ENCODE results near the gene NOX1.
"Not testable (repeated sequence)": the region's sequence is repeated elsewhere in the genome, so short reads cannot be mapped to it uniquely, and the experiment has no call there.

NOX1 gene

GRCh38 chrX:100798484-100799214 lies 75.5 kb downstream of the NOX1 start:
- Histone ChIP-seq H3K27ac (no peak overlapping the region), H3K27me3 (replicated peaks) (no peaks in the 10 kb centered on the region), H3K36me3 (replicated peaks) (no peaks in the 10 kb centered on the region), H3K4me3 (ENCODE audit: low read depth, low read length) (no peak overlapping the region)
- DNase-seq: no peak
- in situ Hi-C loops (cut with HindIII; ENCODE audit: low pct_ligation_motif_present, low sequenced_read_pairs): no loop called here
- TF ChIP-seq, protein P1, sequence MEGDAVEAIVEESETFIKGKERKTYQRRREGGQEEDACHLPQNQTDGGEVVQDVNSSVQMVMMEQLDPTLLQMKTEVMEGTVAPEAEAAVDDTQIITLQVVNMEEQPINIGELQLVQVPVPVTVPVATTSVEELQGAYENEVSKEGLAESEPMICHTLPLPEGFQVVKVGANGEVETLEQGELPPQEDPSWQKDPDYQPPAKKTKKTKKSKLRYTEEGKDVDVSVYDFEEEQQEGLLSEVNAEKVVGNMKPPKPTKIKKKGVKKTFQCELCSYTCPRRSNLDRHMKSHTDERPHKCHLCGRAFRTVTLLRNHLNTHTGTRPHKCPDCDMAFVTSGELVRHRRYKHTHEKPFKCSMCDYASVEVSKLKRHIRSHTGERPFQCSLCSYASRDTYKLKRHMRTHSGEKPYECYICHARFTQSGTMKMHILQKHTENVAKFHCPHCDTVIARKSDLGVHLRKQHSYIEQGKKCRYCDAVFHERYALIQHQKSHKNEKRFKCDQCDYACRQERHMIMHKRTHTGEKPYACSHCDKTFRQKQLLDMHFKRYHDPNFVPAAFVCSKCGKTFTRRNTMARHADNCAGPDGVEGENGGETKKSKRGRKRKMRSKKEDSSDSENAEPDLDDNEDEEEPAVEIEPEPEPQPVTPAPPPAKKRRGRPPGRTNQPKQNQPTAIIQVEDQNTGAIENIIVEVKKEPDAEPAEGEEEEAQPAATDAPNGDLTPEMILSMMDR (IDR thresholded peaks at IDR 0.05; ENCODE audit: low read depth, low read length, missing control alignments): no peak

GRCh38 chrX:100797359-100797758 lies 76.8 kb downstream of the NOX1 start:
- in situ Hi-C loops (cut with HindIII; ENCODE audit: low pct_ligation_motif_present, low sequenced_read_pairs): no loop called here
- Histone ChIP-seq H3K27me3 (replicated peaks) (no peaks in the 10 kb centered on the region), H3K27ac (no peak overlapping the region), H3K36me3 (replicated peaks) (no peaks in the 10 kb centered on the region), H3K4me3 (ENCODE audit: low read depth, low read length) (no peak overlapping the region)
- DNase-seq: no peak
- TF ChIP-seq, protein P1 (IDR thresholded peaks at IDR 0.05; ENCODE audit: low read depth, low read length, missing control alignments): no peak

DNA sequence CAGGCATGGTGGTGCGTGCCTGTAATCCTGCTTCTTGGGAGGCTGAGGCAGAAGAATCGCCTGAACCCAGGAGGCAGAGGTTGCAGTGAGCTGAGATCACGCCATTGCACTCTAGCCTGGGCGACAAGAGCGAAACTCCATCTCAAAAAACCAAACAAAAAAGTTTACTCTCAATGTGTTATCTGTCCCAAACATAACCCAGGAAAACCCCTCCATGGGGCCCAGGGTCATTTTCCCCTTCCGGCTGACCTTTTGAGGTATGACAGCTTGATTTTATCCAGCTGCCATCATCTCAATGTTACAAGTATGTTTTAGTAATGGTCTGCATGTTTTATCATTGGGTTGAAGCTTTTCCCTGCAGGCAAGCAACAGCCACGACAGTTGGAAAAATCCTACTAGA lies 77.8 kb downstream of the NOX1 start:
- H3K27ac ChIP-seq; H3K36me3 ChIP-seq (replicated peaks); DNase-seq; in situ Hi-C loops (cut with HindIII; ENCODE audit: low pct_ligation_motif_present, low sequenced_read_pairs); H3K4me3 ChIP-seq (ENCODE audit: low read depth, low read length); H3K27me3 ChIP-seq (replicated peaks): not testable (repeated sequence)
